Activated CD4-positive, CD25-positive, alpha-beta regulatory T cell treated with anti-CD3 and anti-CD28 coated beads, Interleukin-2, amount 50 U/mL, for 16 hours (primary cell): ENCODE data around the gene ASMT.
"Not testable (repeated sequence)": the region's sequence is repeated elsewhere in the genome, so short reads cannot be mapped to it uniquely, and the experiment has no call there.

Experiments
- DNase-seq: peaks from one replicate; pipeline ENCODE4 v3.0.0-alpha.2; 2020; ENCODE audit warnings: low read depth, low spot score

Gene ASMT

GRCh38 chrX:1597345-1598020, 17.4 kb upstream of the ASMT start:
- DNase-seq, result no peak

GRCh38 chrX:1598021-1598875, 16.6 kb upstream of the ASMT start:
- DNase-seq, result no peak

- DNase-seq, result no peak
Measured at GRCh38 chrX:1598876-1599790, 15.7 kb upstream of the ASMT start.

- DNase-seq, result no peak
Measured at GRCh38 chrX:1599791-1600405, 15.0 kb upstream of the ASMT start.

- no peak for DNase-seq
Measured at GRCh38 chrX:1600406-1601050, 14.3 kb upstream of the ASMT start.

GRCh38 chrX:1601051-1601767, 13.7 kb upstream of the ASMT start:
- no peak for DNase-seq

GRCh38 chrX:1601768-1602085, 13.1 kb upstream of the ASMT start:
- no peak for DNase-seq

- DNase-seq, result no peak
Measured at GRCh38 chrX:1602299-1602698, 12.6 kb upstream of the ASMT start.

GRCh38 chrX:1606496-1606895, 8.4 kb upstream of the ASMT start:
- DNase-seq, result no peak

- no peak for DNase-seq
Measured at GRCh38 chrX:1609311-1609710, 5.5 kb upstream of the ASMT start.

- DNase-seq, result no peak
Measured at GRCh38 chrX:1609762-1610161, 5.1 kb upstream of the ASMT start.

GRCh38 chrX:1610166-1610565, 4.7 kb upstream of the ASMT start:
- no peak for DNase-seq

GRCh38 chrX:1610736-1611135, 4.1 kb upstream of the ASMT start:
- DNase-seq, result no peak

- DNase-seq, result no peak
Measured at GRCh38 chrX:1612641-1613286, 2.1 kb upstream of the ASMT start.

GRCh38 chrX:1618689-1619088, 3.8 kb downstream of the ASMT start:
- DNase-seq, result no peak

- DNase-seq, result no peak
Measured at GRCh38 chrX:1623691-1624090, 8.8 kb downstream of the ASMT start.

GRCh38 chrX:1624158-1624860, 9.4 kb downstream of the ASMT start:
- DNase-seq, result not testable (repeated sequence)

- DNase-seq, result not testable (repeated sequence)
Measured at GRCh38 chrX:1624861-1625215, 10.0 kb downstream of the ASMT start.

- no peak for DNase-seq
Measured at GRCh38 chrX:1629244-1629643, 14.4 kb downstream of the ASMT start.

GRCh38 chrX:1646009-1646408, 31.1 kb downstream of the ASMT start:
- DNase-seq, result no peak
